ENCODE results near the gene SDHB.
"Not testable (repeated sequence)": the region's sequence is repeated elsewhere in the genome, so short reads cannot be mapped to it uniquely, and the experiment has no call there.

Gene SDHB

DNA sequence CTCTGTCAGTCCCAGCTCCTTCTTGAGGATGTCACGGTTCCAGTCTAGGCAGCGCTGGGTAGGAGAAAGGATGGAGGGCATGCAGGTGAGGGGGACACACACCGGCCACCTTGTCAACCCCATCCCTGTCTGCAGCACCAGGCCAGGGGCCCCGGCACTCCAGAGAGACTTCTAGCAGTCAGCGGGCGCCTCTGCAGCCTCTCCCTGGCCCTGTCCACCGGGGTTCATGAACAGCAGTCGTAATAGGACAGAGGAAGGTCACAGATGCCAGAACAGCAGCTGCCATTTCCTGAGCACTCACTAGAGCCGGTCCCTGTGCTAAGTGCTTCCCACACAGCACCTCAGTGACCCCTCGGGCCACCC lies 16.3 kb upstream of the SDHB start:
- Histone ChIP-seq H3K9ac (ENCODE audit: low read depth, low read length) (no peak overlapping the region), H3K27me3 (ENCODE audit: control insufficient read depth, insufficient read depth, low read length) (peaks cover 22% of the 10 kb centered on the region), H3K4me3 (ENCODE audit: low read length) (no peak overlapping the region), H3K4me1 (ENCODE audit: control insufficient read depth, insufficient read depth, low read length) (no peaks in the 10 kb centered on the region), H3K9me3 (replicated peaks; ENCODE audit: low read length) (no peaks in the 10 kb centered on the region), H3K36me3 (ENCODE audit: insufficient read depth, low read length) (no peaks in the 10 kb centered on the region), H3K4me2 (ENCODE audit: low read length) (no peak overlapping the region)

DNA sequence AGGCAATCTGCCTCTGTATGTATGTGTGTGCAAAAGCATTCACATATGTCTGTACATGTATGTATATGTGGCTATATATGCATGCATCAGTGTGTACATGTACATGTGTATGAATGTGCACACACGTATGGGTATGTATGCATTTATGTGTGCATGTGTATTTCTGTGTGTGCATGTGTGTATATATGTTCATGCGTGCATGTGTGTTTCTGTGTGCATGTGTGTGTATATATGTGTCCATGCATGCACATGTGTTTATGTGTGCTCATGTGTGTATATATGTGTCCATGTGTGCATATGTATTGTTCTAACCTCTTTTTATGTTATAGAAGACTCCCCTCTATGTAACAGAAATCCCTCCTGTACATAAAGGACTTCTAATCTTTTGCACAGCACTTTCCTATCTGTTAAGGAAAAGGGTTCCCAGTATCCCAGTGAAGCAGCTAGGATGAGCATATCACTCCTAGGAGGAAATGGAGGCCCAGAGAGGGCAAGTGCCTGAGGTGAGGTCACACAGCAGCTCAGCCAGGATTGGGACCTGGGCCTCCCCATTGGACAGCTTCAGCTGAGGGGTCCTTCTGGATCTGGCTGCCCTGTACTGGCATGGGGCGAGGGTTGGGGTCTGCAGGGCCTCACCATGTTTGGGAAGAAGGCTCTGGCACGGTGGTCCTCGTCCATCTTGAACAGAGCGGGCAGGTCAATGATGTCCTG lies 15.8 kb upstream of the SDHB start:
- H3K4me1 ChIP-seq (ENCODE audit: control insufficient read depth, insufficient read depth, low read length), result no peaks in the 10 kb centered on the region
- H3K9ac ChIP-seq (ENCODE audit: low read depth, low read length), result no peak overlapping the region
- peaks cover 22% of the 10 kb centered on the region for H3K27me3 ChIP-seq (ENCODE audit: control insufficient read depth, insufficient read depth, low read length)

DNA sequence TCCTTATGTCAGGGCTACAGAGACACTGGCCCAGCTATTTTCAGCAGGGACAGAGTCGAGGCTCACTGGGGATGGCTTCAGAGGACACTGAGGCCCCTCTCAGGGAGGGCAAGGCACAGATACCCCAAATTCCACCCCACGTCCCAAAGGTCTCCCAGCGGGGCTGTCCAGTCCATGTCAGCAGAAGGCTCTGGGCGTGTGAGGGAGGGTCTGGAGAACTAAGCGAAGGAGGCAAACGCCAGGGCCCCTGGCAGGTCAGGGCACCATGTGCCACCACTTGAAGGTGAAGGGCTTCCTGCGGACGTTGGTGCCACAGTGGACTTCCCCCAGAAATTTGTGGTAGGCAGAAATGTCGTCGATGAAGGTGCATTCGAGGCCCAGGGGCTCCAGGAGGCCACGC lies 15.0 kb upstream of the SDHB start:
- H3K4me2 ChIP-seq (ENCODE audit: low read length), result no peak overlapping the region
- H3K9ac ChIP-seq (ENCODE audit: low read depth, low read length), result no peak overlapping the region
- no peaks in the 10 kb centered on the region for H3K4me1 ChIP-seq (ENCODE audit: control insufficient read depth, insufficient read depth, low read length)
- H3K9me3 ChIP-seq (replicated peaks; ENCODE audit: low read length), result no peaks in the 10 kb centered on the region
- H3K27me3 ChIP-seq (ENCODE audit: control insufficient read depth, insufficient read depth, low read length), result peaks cover 22% of the 10 kb centered on the region
- no peak overlapping the region for H3K4me3 ChIP-seq (ENCODE audit: low read length)
- no peaks in the 10 kb centered on the region for H3K36me3 ChIP-seq (ENCODE audit: insufficient read depth, low read length)

More for the DNA sequence above, 15.8 kb upstream of the SDHB start:
- Histone ChIP-seq H3K4me3 (ENCODE audit: low read length) (no peak overlapping the region), H3K9me3 (replicated peaks; ENCODE audit: low read length) (no peaks in the 10 kb centered on the region), H3K4me2 (ENCODE audit: low read length) (no peak overlapping the region), H3K36me3 (ENCODE audit: insufficient read depth, low read length) (no peaks in the 10 kb centered on the region)

DNA sequence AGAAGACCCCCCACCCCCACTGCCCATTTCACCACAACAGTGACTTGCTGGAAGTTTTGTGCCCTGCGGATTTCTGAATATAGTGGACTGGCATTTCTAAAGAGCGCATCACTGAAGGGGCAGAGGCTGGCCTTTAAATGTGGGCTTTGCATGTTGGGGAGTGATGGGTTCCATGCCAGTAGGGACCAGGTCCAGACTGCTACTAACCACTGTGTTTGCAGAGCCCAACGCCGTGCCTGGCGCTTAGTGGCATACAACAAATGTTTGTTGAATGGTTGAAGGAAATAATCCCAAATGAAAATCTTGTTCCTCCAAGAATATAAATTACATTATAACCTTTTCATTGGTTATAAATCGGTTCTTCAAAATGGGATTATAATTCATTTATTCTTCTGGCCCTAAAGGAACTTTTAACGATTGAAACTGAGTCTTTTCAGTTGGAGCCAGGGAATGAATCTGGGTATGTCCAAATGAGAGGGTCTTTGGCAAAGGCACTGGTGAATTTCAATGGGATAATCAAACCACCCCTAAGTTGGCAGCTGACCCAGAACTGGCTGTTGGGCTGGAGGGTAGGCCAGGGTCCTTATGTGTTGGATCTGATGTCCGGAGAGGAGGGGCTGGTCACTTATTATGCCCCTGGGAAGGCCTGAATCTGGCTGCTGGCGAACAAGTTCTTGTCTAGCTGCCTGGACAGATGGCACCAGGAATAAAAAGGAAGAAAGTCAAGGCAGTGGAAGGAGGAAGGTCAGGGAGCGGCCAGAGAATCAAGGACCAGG lies 13.8 kb upstream of the SDHB start:
- H3K27me3 ChIP-seq (ENCODE audit: control insufficient read depth, insufficient read depth, low read length), result peaks cover 22% of the 10 kb centered on the region
- H3K4me3 ChIP-seq (ENCODE audit: low read length), result no peak overlapping the region
- H3K9me3 ChIP-seq (replicated peaks; ENCODE audit: low read length), result no peaks in the 10 kb centered on the region
- no peak overlapping the region for H3K9ac ChIP-seq (ENCODE audit: low read depth, low read length)
- H3K36me3 ChIP-seq (ENCODE audit: insufficient read depth, low read length), result no peaks in the 10 kb centered on the region
- no peak overlapping the region for H3K4me2 ChIP-seq (ENCODE audit: low read length)
- H3K4me1 ChIP-seq (ENCODE audit: control insufficient read depth, insufficient read depth, low read length), result no peaks in the 10 kb centered on the region

DNA sequence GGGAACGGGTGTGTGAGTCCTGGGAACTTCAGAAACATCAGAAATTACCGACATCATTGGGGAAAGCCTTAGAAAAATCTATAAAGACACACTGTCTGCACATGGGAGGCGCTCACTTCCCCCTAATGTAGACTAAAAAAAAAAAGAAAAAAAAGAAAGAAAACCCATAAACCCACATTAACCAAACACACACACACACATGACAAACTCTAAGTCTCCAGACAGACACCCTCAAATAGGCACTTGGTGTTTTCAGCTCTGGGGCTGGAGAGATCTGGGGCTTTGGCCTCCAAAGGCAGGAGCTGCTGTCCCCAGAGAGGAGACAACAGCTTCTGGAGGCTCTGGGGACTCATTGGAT lies 13.2 kb upstream of the SDHB start:
- H3K4me3 ChIP-seq (ENCODE audit: low read length), result no peak overlapping the region
- peaks cover 19% of the 10 kb centered on the region for H3K27me3 ChIP-seq (ENCODE audit: control insufficient read depth, insufficient read depth, low read length)
- no peak overlapping the region for H3K4me2 ChIP-seq (ENCODE audit: low read length)
- no peaks in the 10 kb centered on the region for H3K4me1 ChIP-seq (ENCODE audit: control insufficient read depth, insufficient read depth, low read length)
- H3K9ac ChIP-seq (ENCODE audit: low read depth, low read length), result no peak overlapping the region
- H3K9me3 ChIP-seq (replicated peaks; ENCODE audit: low read length), result no peaks in the 10 kb centered on the region
- H3K36me3 ChIP-seq (ENCODE audit: insufficient read depth, low read length), result no peaks in the 10 kb centered on the region

DNA sequence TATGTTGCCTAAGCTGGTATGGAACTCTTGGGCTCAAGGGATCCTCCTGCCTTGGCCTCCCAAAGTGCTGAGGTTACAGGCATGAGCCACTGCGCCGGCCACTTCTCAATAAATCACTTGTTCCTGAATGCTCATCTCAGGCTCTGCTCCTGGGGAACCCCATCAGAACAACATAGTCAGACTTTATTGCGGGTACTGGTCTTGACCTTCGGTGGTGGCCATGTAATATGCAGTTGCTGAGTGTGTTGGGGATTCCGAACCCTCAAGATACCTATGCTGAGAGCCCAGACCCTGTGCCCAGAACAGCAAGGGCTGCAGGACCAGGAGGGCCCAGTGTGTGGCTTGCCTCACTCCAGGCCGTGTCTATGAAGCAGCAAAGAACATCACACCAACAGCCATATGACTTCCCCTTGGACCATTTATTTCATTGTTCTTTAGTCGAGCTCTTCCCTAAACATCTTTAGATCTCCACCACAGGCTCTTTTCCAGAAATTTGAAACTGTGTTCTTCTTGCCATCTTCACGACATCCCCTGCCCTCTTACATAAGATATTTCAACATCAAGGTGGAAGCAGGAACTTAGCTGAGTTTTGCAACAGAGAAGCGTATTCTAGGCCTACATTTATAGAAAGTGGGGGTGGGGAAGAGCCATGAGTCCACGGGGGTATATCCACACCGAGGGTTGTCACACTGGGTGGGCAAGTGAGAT lies 12.7 kb upstream of the SDHB start:
- no peaks in the 10 kb centered on the region for H3K4me1 ChIP-seq (ENCODE audit: control insufficient read depth, insufficient read depth, low read length)
- H3K4me2 ChIP-seq (ENCODE audit: low read length), result no peak overlapping the region
- H3K27me3 ChIP-seq (ENCODE audit: control insufficient read depth, insufficient read depth, low read length), result peaks cover 13% of the 10 kb centered on the region
- H3K36me3 ChIP-seq (ENCODE audit: insufficient read depth, low read length), result no peaks in the 10 kb centered on the region
- no peak overlapping the region for H3K4me3 ChIP-seq (ENCODE audit: low read length)
- no peaks in the 10 kb centered on the region for H3K9me3 ChIP-seq (replicated peaks; ENCODE audit: low read length)
- H3K9ac ChIP-seq (ENCODE audit: low read depth, low read length), result no peak overlapping the region

DNA sequence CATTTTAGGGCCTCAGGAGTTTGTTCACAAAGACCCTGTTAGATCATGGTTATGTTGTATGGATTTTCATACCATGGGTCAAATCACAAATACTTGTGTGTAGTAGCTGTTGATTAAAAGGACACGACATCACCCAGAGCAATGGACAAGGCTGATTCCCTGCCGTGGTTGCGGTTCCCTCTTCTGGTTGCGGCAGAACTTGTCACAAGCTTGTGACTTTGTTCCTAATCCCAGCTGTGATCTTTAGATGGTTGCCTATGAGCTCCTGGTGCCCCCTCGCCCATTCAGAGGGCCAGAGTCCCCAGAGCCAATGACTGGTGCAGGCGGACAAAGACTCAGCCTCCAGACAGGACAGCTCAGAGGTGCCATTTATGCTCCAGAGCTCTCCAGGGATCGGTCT lies 11.8 kb upstream of the SDHB start:
- peaks cover 8% of the 10 kb centered on the region for H3K27me3 ChIP-seq (ENCODE audit: control insufficient read depth, insufficient read depth, low read length)
- H3K9me3 ChIP-seq (replicated peaks; ENCODE audit: low read length), result no peaks in the 10 kb centered on the region
- no peak overlapping the region for H3K4me2 ChIP-seq (ENCODE audit: low read length)
- H3K4me3 ChIP-seq (ENCODE audit: low read length), result no peak overlapping the region
- no peaks in the 10 kb centered on the region for H3K36me3 ChIP-seq (ENCODE audit: insufficient read depth, low read length)
- H3K9ac ChIP-seq (ENCODE audit: low read depth, low read length), result no peak overlapping the region
- no peaks in the 10 kb centered on the region for H3K4me1 ChIP-seq (ENCODE audit: control insufficient read depth, insufficient read depth, low read length)

DNA sequence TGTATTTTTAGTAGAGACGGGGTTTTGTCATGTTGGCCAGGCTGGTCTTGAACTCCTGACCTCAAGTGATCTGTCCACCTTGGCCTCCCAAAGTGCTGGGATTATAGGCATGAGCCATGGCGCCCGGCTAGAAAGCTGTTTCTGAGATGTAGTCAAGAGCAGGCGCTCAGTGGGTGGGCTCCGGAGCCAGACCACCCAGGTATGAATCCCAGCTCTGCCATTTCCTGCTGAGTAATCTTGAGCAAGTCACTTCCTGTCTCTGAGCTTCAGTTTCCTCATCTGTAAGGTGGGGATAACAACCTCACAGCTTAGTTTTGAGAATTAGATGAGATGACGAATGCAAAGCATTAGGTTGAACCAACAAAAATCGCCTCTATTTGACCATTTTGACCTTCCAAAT lies 8.9 kb upstream of the SDHB start:
- H3K4me3 ChIP-seq (ENCODE audit: low read length); H3K36me3 ChIP-seq (ENCODE audit: insufficient read depth, low read length); H3K9ac ChIP-seq (ENCODE audit: low read depth, low read length); H3K4me2 ChIP-seq (ENCODE audit: low read length); H3K9me3 ChIP-seq (replicated peaks; ENCODE audit: low read length); H3K27me3 ChIP-seq (ENCODE audit: control insufficient read depth, insufficient read depth, low read length); H3K4me1 ChIP-seq (ENCODE audit: control insufficient read depth, insufficient read depth, low read length): not testable (repeated sequence)

DNA sequence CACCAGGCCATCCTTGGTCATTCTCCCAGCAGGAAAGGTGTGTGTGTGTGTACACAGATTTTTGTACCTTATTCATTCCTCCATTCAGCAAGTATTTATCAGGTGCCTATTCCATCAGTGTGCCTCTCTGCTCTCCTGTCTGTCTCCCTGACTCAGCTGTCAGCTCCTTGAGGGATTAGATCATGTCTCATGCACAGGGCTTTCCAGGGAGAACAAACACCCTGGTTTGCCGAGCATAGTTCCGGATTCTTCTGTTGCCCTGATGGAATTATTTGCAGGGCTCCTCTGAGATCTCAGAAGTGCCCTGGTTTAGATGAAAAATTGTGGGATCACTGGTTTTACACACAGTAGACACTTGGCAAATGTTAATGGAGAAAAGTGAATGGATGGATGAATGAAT lies 8.1 kb upstream of the SDHB start:
- H3K4me2 ChIP-seq (ENCODE audit: low read length), result no peak overlapping the region
- H3K4me1 ChIP-seq (ENCODE audit: control insufficient read depth, insufficient read depth, low read length), result no peaks in the 10 kb centered on the region
- no peak overlapping the region for H3K9ac ChIP-seq (ENCODE audit: low read depth, low read length)
- no peak overlapping the region for H3K4me3 ChIP-seq (ENCODE audit: low read length)
- H3K9me3 ChIP-seq (replicated peaks; ENCODE audit: low read length), result no peaks in the 10 kb centered on the region
- H3K36me3 ChIP-seq (ENCODE audit: insufficient read depth, low read length), result no peaks in the 10 kb centered on the region
- peaks cover 3% of the 10 kb centered on the region for H3K27me3 ChIP-seq (ENCODE audit: control insufficient read depth, insufficient read depth, low read length)

DNA sequence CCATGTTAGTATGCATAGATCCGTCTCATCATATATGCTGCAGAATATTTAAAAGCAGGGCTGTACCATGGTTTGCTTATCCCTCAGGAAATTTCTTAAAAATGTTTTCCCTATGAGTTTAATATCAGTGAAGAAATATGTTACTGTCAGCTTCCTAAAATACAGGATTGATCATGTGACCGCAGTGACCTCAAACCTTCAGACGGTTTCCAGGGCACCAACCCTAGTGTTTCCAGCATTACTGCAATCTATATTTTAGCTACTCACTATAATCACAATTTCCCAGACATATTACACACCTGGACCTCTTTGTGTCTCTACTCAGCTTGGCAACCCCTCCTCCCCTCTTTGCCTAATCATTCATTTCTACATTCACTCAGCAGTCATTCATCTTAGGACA lies 7.7 kb upstream of the SDHB start:
- no peaks in the 10 kb centered on the region for H3K36me3 ChIP-seq (ENCODE audit: insufficient read depth, low read length)
- no peak overlapping the region for H3K4me3 ChIP-seq (ENCODE audit: low read length)
- no peaks in the 10 kb centered on the region for H3K4me1 ChIP-seq (ENCODE audit: control insufficient read depth, insufficient read depth, low read length)
- no peak overlapping the region for H3K9ac ChIP-seq (ENCODE audit: low read depth, low read length)
- no peak overlapping the region for H3K4me2 ChIP-seq (ENCODE audit: low read length)
- H3K27me3 ChIP-seq (ENCODE audit: control insufficient read depth, insufficient read depth, low read length), result peaks cover 3% of the 10 kb centered on the region
- no peaks in the 10 kb centered on the region for H3K9me3 ChIP-seq (replicated peaks; ENCODE audit: low read length)

DNA sequence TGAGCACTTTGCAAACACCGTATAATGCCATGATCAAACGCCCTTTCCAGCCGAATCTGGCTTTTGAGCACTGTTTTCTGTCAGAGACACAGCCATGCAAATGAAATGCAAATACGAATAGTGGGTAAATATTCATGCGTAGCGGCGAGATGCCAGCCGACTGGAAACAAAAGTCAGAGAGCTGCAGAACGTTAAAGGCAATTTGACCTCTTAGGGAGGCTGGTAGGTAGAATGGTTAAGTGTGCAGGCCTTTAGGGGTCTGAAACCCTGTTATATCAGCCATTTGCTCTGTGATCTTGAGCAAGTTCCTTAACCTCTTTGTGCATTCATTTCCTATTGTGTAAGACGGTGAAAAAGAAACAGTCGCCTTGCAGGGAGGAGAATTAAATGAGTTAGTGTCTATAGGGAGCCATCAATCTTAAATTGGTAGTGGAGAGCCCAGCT lies 6.5 kb upstream of the SDHB start:
- Histone ChIP-seq H3K9ac (ENCODE audit: low read depth, low read length) (no peak overlapping the region), H3K27me3 (ENCODE audit: control insufficient read depth, insufficient read depth, low read length) (peaks cover 3% of the 10 kb centered on the region)

More for the DNA sequence above, 6.5 kb upstream of the SDHB start:
- Histone ChIP-seq H3K4me2 (ENCODE audit: low read length) (no peak overlapping the region), H3K4me3 (ENCODE audit: low read length) (no peak overlapping the region), H3K9me3 (replicated peaks; ENCODE audit: low read length) (no peaks in the 10 kb centered on the region), H3K4me1 (ENCODE audit: control insufficient read depth, insufficient read depth, low read length) (no peaks in the 10 kb centered on the region), H3K36me3 (ENCODE audit: insufficient read depth, low read length) (no peaks in the 10 kb centered on the region)
